WTC11 (cell line): ENCODE data around the gene STK32C. TPM values are rescaled to one million over a fixed set of nuclear protein-coding genes. Genes with fewer than 3 reads are reported as not detected.

Experiments used
- ATAC-seq: fragments of 200-7000 bp; cut with Tn5 transposase; 2 replicates; pipeline ENCODE4 v1.10.0; 2021; ENCODE audit warnings: mild to moderate bottlenecking, moderate library complexity
- CTCF ChIA-PET: fragments of 300-600 bp; sonication (Branson Sonifier 250); formaldehyde crosslinking; loops from one replicate; lab custom pipeline; 2021; ENCODE audit warnings: antibody characterized with exemption; lab: Charles Lee
- POLR2A ChIA-PET: fragments of 350-600 bp; sonication (Branson Sonifier 250); formaldehyde crosslinking; loops from one replicate; lab custom pipeline; 2021; ENCODE audit warnings: antibody characterized with exemption; lab: Charles Lee
- DNase-seq: peaks from one replicate; pipeline ENCODE4 v3.0.0; 2021; ENCODE audit warnings: low spot score
- H3K27ac Mint-ChIP-seq: 2 replicates; pipeline ENCODE4 v1.8.0; 2021; ENCODE audit warnings: mixed read lengths
- H3K27me3 Mint-ChIP-seq: 2 replicates; pipeline ENCODE4 v1.8.0; 2021; ENCODE audit warnings: low read depth, mild to moderate bottlenecking, moderate library complexity, mixed read lengths
- H3K36me3 Mint-ChIP-seq: 2 replicates; pipeline ENCODE4 v1.8.0; 2021; ENCODE audit warnings: mixed read lengths
- H3K4me1 Mint-ChIP-seq: 2 replicates; pipeline ENCODE4 v1.8.0; 2022; ENCODE audit warnings: mixed read lengths
- H3K4me3 Mint-ChIP-seq: 2 replicates; pipeline ENCODE4 v1.8.0; 2021; ENCODE audit warnings: mild to moderate bottlenecking, moderate library complexity, mixed read lengths
- H3K9me3 Mint-ChIP-seq: 2 replicates; pipeline ENCODE4 v1.8.0; 2021; ENCODE audit warnings: mixed read lengths
- AR ChIP-seq: fragments of 250-450 bp; sonication (Bioruptor Pico); IDR thresholded peaks from 2 replicates; pipeline ENCODE4 v1.9.0; 2021; ENCODE audit warnings: mild to moderate bottlenecking
- CREM ChIP-seq: sonication (generic); formaldehyde crosslinking; IDR thresholded peaks from 2 replicates; pipeline ENCODE4 v1.8.1; 2022; ENCODE audit warnings: mild to moderate bottlenecking, missing genetic modification reagents, moderate library complexity
- ELF4 ChIP-seq: sonication (generic); formaldehyde crosslinking; IDR thresholded peaks from 2 replicates; pipeline ENCODE4 v1.8.1; 2022; ENCODE audit warnings: low read depth, mild to moderate bottlenecking, moderate library complexity, missing genetic modification reagents
- ESRRA ChIP-seq: sonication (generic); formaldehyde crosslinking; IDR thresholded peaks from 2 replicates; pipeline ENCODE4 v1.8.1; 2022; ENCODE audit warnings: mild to moderate bottlenecking, missing genetic modification reagents, borderline replicate concordance
- HMGA2 ChIP-seq: fragments of 250-450 bp; sonication (Bioruptor Pico); IDR thresholded peaks from 2 replicates; pipeline ENCODE4 v1.4.0; 2021; ENCODE audit warnings: mild to moderate bottlenecking, moderate library complexity
- IRF1 ChIP-seq: sonication (generic); formaldehyde crosslinking; IDR thresholded peaks from 2 replicates; pipeline ENCODE4 v1.8.0; 2023; ENCODE audit warnings: missing genetic modification reagents
- IRF2 ChIP-seq: sonication (generic); formaldehyde crosslinking; IDR thresholded peaks from 2 replicates; pipeline ENCODE4 v1.8.0; 2022; ENCODE audit warnings: low read depth, missing genetic modification reagents, borderline replicate concordance
- MAX ChIP-seq: sonication (generic); formaldehyde crosslinking; IDR thresholded peaks from 2 replicates; pipeline ENCODE4 v1.8.0; 2022; ENCODE audit warnings: mild to moderate bottlenecking, missing genetic modification reagents
- OVOL2 ChIP-seq: fragments of 250-450 bp; sonication (Bioruptor Pico); IDR thresholded peaks from 2 replicates; pipeline ENCODE4 v1.9.0; 2021; ENCODE audit warnings: mild to moderate bottlenecking, borderline replicate concordance
- RELA ChIP-seq: sonication (generic); formaldehyde crosslinking; IDR thresholded peaks from 2 replicates; pipeline ENCODE4 v1.8.1; 2022; ENCODE audit warnings: missing genetic modification reagents, mild to moderate bottlenecking, borderline replicate concordance
- SMAD4 ChIP-seq: sonication (generic); formaldehyde crosslinking; IDR thresholded peaks from 2 replicates; pipeline ENCODE4 v1.8.0; 2022; ENCODE audit warnings: mild to moderate bottlenecking, missing genetic modification reagents
- TEAD1 ChIP-seq: sonication (generic); formaldehyde crosslinking; IDR thresholded peaks from 2 replicates; pipeline ENCODE4 v1.8.0; 2022; ENCODE audit warnings: mild to moderate bottlenecking, missing genetic modification reagents
- TP53 ChIP-seq: sonication (generic); formaldehyde crosslinking; IDR thresholded peaks from 2 replicates; pipeline ENCODE4 v1.8.1; 2023; ENCODE audit warnings: mild to moderate bottlenecking, missing genetic modification reagents
- ZBTB43 ChIP-seq: sonication (generic); formaldehyde crosslinking; IDR thresholded peaks from 2 replicates; pipeline ENCODE4 v1.8.1; 2023; ENCODE audit warnings: mild to moderate bottlenecking, missing genetic modification reagents
- ZMAT4 ChIP-seq: fragments of 250-450 bp; sonication (Bioruptor Pico); IDR thresholded peaks from 2 replicates; pipeline ENCODE4 v1.9.0; 2021; ENCODE audit warnings: mild to moderate bottlenecking
- ZNF317 ChIP-seq: sonication (generic); formaldehyde crosslinking; IDR thresholded peaks from 2 replicates; pipeline ENCODE4 v1.8.1; 2023; ENCODE audit warnings: low read depth, mild to moderate bottlenecking, moderate library complexity, missing genetic modification reagents, borderline replicate concordance
- total RNA-seq: library from RNA; stranded (reverse); gene quantifications from 3 replicates; pipeline ENCODE4 v1.2.3, GENCODE V29; 2021
- TF ChIP-seq, protein P1 (sequence below): fragments of 250-450 bp; sonication (Bioruptor Pico); IDR thresholded peaks from 2 replicates; pipeline ENCODE4 v1.9.0; 2021; ENCODE audit warnings: mild to moderate bottlenecking, borderline replicate concordance
- TF ChIP-seq, protein P2 (sequence below): sonication (generic); formaldehyde crosslinking; IDR thresholded peaks from 2 replicates; pipeline ENCODE4 v1.8.1; 2023; ENCODE audit warnings: mild to moderate bottlenecking, missing genetic modification reagents
- TF ChIP-seq, protein P3 (sequence below): sonication (generic); formaldehyde crosslinking; IDR thresholded peaks from 2 replicates; pipeline ENCODE4 v1.8.0; 2022; ENCODE audit warnings: mild to moderate bottlenecking, missing genetic modification reagents
- TF ChIP-seq, protein P4 (sequence below): sonication (generic); formaldehyde crosslinking; IDR thresholded peaks from 2 replicates; pipeline ENCODE4 v1.8.1; 2022; ENCODE audit warnings: mild to moderate bottlenecking, moderate library complexity, missing genetic modification reagents

STK32C gene
- total RNA-seq, 1 experiment from 2014 or later = 20.7 TPM

DNA sequence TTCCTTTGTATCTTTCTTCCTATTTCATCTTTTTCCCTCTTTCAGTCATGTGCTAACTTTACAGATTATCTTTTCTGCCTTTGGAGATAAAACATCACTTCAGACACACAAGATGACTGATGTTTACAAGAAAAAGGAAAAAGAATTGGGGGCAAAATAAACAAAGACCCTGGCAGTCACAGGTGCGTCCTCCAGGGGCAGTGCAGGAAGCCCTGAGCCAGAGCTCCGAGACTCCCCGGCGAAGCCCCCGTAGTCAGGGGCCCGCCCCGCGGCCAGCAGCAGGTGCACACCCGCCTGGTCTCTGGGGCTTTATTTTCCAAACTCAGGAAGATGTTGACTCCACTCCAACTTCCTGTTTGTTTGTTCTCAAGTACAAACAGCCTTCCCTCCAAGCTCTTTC lies 10.2 kb downstream of the STK32C start (continued):
- TF ChIP-seq, protein P1, sequence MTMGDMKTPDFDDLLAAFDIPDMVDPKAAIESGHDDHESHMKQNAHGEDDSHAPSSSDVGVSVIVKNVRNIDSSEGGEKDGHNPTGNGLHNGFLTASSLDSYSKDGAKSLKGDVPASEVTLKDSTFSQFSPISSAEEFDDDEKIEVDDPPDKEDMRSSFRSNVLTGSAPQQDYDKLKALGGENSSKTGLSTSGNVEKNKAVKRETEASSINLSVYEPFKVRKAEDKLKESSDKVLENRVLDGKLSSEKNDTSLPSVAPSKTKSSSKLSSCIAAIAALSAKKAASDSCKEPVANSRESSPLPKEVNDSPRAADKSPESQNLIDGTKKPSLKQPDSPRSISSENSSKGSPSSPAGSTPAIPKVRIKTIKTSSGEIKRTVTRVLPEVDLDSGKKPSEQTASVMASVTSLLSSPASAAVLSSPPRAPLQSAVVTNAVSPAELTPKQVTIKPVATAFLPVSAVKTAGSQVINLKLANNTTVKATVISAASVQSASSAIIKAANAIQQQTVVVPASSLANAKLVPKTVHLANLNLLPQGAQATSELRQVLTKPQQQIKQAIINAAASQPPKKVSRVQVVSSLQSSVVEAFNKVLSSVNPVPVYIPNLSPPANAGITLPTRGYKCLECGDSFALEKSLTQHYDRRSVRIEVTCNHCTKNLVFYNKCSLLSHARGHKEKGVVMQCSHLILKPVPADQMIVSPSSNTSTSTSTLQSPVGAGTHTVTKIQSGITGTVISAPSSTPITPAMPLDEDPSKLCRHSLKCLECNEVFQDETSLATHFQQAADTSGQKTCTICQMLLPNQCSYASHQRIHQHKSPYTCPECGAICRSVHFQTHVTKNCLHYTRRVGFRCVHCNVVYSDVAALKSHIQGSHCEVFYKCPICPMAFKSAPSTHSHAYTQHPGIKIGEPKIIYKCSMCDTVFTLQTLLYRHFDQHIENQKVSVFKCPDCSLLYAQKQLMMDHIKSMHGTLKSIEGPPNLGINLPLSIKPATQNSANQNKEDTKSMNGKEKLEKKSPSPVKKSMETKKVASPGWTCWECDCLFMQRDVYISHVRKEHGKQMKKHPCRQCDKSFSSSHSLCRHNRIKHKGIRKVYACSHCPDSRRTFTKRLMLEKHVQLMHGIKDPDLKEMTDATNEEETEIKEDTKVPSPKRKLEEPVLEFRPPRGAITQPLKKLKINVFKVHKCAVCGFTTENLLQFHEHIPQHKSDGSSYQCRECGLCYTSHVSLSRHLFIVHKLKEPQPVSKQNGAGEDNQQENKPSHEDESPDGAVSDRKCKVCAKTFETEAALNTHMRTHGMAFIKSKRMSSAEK (CRISPR knock-in tag) = no peak
- no peak for TF ChIP-seq TP53 (CRISPR knock-in tag)
- TF ChIP-seq ESRRA (CRISPR knock-in tag) = no peak
- no peak for TF ChIP-seq MAX (CRISPR knock-in tag)
- no peak for TF ChIP-seq ZNF317 (CRISPR knock-in tag)
- TF ChIP-seq CREM (CRISPR knock-in tag) = no peak
- no peak for TF ChIP-seq SMAD4 (CRISPR knock-in tag)
- TF ChIP-seq, protein P2, sequence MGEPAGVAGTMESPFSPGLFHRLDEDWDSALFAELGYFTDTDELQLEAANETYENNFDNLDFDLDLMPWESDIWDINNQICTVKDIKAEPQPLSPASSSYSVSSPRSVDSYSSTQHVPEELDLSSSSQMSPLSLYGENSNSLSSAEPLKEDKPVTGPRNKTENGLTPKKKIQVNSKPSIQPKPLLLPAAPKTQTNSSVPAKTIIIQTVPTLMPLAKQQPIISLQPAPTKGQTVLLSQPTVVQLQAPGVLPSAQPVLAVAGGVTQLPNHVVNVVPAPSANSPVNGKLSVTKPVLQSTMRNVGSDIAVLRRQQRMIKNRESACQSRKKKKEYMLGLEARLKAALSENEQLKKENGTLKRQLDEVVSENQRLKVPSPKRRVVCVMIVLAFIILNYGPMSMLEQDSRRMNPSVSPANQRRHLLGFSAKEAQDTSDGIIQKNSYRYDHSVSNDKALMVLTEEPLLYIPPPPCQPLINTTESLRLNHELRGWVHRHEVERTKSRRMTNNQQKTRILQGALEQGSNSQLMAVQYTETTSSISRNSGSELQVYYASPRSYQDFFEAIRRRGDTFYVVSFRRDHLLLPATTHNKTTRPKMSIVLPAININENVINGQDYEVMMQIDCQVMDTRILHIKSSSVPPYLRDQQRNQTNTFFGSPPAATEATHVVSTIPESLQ (CRISPR knock-in tag) = no peak
- TF ChIP-seq, protein P3, sequence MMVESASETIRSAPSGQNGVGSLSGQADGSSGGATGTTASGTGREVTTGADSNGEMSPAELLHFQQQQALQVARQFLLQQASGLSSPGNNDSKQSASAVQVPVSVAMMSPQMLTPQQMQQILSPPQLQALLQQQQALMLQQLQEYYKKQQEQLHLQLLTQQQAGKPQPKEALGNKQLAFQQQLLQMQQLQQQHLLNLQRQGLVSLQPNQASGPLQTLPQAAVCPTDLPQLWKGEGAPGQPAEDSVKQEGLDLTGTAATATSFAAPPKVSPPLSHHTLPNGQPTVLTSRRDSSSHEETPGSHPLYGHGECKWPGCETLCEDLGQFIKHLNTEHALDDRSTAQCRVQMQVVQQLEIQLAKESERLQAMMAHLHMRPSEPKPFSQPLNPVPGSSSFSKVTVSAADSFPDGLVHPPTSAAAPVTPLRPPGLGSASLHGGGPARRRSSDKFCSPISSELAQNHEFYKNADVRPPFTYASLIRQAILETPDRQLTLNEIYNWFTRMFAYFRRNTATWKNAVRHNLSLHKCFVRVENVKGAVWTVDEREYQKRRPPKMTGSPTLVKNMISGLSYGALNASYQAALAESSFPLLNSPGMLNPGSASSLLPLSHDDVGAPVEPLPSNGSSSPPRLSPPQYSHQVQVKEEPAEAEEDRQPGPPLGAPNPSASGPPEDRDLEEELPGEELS (CRISPR knock-in tag) = no peak

DNA sequence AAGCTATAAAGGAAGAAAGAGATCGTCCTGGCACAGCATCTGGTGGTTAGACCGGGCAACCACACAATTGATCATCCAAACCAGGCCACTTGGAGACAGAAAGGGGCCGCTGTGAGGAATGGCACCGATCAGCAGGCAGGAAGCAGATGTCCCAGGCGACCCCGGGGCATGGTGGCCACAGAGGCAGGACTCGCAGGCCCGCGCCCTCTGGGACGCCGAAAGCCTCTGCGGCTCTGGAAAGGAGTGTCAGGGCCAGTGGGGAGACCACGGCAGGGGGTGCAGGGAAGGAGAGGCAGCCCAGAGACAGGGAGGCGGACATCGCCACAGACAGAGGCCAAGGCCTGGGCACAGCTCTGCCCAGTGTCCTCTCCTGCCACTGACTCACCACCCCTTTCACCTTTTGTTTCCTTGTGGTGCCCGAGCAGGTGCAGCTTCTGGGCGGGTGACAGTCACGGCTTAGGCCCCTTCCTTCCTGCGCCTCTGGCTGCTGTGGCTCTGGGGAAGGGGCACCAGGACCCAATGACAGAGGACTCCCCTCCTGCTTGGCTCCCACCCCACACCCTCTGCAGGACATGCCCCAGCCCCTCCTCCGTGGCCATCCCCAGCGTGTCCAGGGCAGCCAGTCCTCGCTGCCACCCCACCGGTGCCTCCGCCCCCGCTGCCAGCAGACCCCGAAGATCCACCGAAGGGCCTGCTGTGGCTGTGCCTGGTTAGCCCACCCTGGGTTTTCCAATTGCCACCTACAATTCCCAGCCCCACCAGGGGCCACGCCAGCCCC lies 10.9 kb downstream of the STK32C start:
- H3K4me1 Mint-ChIP-seq = peaks cover 10% of the 10 kb centered on the region
- TF ChIP-seq RELA (CRISPR knock-in tag) (no peak), ZMAT4 (CRISPR knock-in tag) (no peak), AR (CRISPR knock-in tag) (no peak), IRF2 (CRISPR knock-in tag) (no peak), ELF4 (CRISPR knock-in tag) (no peak), HMGA2 (no peak), TEAD1 (CRISPR knock-in tag) (no peak), OVOL2 (CRISPR knock-in tag) (no peak), IRF1 (no peak), ZBTB43 (no peak)
- TF ChIP-seq, protein P4, sequence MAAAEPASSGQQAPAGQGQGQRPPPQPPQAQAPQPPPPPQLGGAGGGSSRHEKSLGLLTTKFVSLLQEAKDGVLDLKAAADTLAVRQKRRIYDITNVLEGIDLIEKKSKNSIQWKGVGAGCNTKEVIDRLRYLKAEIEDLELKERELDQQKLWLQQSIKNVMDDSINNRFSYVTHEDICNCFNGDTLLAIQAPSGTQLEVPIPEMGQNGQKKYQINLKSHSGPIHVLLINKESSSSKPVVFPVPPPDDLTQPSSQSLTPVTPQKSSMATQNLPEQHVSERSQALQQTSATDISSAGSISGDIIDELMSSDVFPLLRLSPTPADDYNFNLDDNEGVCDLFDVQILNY (CRISPR knock-in tag) = no peak

More for the DNA sequence above, 10.9 kb downstream of the STK32C start:
- ATAC-seq (no peak), DNase-seq (no peak)
- POLR2A ChIA-PET = no interaction called here
- Mint-ChIP-seq H3K4me3 (no peak overlapping the region), H3K27me3 (no peaks in the 10 kb centered on the region), H3K27ac (no peak overlapping the region), H3K9me3 (no peaks in the 10 kb centered on the region), H3K36me3 (no peaks in the 10 kb centered on the region)
- CTCF ChIA-PET = interaction anchor here (0.8 to 2.4 kb wide), 7 partner anchors 11 to 59 kb away, joined by 3 to 11 read pairs (median 3); partner anchors contain the start of genes LRRC27 and STK32C
